ENCODE data around the gene OR52K2.
"Not testable (repeated sequence)": the region's sequence is repeated elsewhere in the genome, so short reads cannot be mapped to it uniquely, and the experiment has no call there.

The OR52K2 gene

DNA sequence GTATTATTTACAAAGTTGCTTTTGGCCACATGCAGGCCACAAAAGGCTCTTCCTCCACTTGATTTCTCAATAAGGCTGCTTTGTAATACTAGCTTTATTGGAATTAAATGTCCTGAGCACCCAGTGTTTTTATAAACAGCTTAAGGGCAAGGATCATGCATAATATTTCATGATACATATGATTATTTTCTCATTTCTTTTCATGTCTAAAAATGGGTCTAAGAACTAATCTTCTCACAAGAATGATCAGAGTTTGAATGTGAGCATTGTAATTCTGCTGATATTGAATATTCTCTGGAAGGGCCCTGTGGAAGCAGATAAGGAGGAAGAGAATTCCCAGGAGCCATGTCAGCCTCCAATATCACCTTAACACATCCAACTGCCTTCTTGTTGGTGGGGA, at the start of gene OR52K2:
OR52K2 (plus strand) TSS at position 301 of the 400 bp plus-strand sequence; CDS start at position 346, 45 bp downstream.
- no peak for DNase-seq

DNA sequence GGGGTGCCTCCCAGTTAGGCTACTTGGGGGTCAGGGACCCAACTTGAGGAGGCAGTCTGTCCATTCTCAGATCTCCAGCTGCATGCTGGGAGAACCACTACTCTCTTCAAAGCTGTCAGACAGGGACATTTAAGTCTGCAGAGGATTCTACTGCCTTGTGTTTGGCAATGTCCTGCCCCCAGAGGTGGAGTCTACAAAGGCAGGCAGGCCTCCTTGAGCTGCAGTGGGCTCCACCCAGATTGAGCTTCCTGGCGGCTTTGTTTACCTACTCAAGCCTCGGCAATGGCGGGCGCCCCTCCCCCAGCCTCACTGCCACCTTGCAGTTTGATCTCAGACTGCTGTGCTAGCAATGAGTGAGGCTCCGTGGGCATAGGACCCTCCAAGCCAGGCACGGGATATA, 42.9 kb upstream of the OR52K2 start:
- not testable (repeated sequence) for DNase-seq

DNA sequence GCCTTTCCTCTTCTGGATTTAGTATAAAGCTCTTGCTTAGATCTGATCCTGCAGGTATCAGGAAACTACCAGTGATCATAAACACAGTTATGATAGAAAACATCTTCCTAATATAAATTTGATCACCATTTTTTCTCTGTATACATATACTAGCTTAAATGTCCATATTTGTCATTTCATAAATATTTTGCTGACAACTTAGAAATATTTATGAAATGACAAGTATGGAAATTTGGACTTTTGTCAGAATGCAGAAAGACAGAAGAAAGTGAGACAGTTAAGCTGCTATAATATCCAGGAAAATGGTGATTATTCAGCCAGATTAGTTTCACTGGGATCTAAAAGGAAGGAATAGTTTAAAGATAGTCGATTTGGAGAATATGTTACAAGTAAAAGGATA, 32.8 kb upstream of the OR52K2 start:
- DNase-seq = no peak

DNA sequence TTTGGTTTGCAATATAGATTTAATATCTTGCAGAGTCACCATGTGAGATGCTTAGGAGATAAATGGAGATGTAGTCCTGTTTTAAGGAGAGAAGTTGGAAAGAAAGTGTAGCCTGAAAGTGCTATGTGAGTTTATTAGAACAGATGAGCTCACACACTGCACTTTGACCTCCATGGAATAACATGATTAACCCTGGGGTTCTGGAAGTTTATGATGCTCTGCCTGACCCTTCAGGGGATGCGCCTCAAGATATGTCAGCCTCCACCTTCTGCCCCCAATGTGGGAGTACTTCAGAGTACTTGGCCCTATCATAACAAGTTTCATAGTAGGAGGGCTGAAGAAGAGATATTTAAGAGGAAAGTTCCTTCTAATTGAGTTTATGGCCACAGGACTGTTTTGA, 32.3 kb upstream of the OR52K2 start:
- DNase-seq = no peak

DNA sequence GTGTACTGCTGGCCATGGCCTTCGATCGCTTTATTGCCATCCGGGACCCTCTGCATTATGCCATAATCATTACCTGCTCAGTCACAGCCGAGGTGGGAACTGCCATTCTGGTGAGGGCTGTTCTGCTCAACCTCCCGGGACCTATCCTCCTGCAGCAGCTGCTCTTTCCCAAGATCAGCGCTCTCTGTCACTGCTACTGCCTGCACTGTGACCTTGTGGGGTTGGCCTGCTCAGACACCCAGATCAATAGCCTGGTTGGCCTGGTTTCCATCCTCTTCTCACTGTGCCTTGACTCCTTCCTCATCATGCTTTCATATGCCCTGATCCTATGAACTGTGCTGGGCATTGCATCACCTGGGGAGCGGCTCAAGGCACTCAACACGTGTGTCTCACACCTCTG, 30.7 kb upstream of the OR52K2 start:
- no peak for DNase-seq

DNA sequence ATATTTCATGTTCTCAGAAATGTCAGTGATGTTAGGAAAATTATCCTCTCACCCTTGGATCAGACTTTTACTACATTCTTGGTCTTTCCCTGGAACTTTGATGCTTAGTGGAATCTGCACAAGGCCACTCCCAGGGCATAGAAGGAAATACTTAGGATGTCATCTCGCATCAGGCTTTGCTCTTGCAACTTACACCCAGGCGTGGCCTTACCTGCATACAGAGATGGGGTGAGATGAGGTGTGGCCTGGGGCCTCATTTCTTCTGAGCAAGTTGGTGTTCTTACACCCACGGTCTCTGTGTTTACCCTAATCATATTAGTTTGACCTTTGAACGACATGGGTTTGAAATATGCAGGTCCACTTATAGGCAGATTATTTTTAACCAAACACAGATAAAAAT, 19.0 kb upstream of the OR52K2 start:
- DNase-seq = no peak

DNA sequence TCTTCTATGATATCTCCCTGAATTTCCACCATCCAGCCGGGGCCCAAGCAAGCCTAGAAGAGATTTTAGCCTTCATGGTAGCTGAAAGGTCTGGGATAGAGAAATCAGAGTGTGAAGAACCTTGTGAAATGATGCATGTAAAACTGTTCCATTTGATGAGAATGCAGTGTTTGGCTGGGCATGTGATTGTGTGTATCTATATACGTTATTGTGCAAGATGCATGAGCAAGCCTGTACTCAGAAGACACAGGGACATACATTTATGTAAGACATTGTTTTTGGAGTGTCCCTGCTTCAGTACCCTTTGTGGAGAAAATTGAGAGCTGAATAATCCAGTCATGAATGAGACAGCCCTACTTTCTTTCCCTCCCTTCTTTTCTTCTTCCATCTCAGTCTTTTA, 15.2 kb upstream of the OR52K2 start:
- no peak for DNase-seq

DNA sequence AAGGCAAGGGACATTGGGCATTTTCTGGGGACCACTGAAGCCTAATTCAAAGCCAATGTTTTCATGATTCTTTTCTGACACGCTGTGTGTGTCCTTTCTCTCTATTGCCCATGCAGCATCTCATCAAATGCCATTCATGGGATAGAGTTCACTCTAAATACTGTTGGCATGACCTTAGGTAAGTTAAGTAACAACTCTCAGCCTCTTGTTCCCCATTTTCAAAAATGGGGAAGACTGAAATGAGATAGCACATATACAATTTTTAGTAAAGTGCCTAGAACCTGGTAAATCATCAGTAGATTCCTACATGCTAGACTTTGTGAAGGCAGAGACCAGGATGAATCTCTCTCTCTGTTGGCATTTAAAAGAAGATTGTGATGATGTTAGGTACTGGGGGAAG, 12.7 kb upstream of the OR52K2 start:
- no peak for DNase-seq

DNA sequence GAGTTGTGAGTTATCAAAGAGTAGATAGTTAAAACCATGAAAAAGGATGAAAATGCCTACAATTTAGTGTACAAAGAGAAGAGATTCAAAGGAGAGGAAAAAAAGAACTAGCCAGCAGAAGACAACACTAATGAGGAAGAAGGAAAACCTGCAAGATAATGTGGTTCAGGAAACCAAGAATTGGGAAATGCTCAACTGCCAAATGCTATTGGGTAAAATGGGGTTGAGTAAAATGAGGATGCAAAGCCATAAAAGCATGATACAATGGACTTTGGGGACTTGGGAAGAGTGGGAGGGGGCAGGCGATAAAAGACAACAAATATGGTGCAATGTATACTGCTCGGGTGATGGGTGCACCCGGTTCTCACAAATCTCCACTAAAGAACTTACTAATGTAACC, 7.6 kb upstream of the OR52K2 start:
- no peak for DNase-seq

DNA sequence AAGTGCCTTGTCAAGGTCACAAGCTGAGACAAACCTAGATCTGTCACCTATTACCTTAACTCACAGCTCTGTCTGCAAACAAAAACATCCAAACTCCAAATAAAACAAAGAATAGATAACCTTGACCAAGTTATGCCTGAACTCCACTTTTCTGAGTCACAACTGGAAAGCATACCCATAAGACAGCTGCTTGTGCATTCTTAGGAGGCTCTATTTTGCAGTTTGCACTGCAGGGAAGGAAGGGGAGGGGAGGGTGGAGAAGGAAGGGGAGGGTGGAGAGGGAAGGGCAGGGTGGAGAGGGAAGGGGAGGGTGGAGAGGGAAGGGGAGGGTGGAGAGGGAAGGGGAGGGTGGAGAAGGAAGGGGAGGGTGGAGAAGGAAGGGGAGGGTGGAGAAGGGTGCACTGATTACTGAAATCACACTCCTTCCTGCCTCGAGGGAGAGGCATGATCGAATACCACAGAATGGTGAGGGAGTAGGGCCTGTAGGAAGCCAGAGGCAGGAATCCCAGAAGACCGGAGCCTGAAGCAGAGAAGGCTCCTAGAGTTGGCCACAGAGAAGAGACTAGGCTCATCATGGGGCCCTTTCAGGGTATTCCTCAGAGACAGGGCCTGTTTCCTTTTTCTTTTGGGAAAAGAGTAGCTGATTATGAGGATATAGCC, 5.7 kb upstream of the OR52K2 start:
- no peak for DNase-seq

DNA sequence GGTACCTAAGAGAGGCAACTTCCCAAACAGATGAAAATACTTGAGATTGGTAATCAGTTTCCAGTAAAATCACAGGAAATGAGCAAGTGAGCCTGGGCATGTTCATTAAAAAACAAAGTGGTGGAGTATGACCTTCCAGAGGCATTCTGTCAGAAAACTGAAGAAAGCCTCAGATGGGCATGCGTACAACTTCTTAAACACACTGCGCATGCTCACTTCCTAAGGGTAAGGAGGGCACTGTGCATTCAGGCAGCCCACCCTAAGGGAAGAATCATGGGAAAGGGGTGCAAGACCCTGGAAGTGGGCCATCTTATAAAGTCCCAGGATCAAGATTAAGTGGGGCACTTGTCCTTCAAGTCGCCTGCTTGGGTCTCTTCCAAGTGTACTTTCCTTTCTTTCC, 4.0 kb downstream of the OR52K2 start:
- no peak for DNase-seq

DNA sequence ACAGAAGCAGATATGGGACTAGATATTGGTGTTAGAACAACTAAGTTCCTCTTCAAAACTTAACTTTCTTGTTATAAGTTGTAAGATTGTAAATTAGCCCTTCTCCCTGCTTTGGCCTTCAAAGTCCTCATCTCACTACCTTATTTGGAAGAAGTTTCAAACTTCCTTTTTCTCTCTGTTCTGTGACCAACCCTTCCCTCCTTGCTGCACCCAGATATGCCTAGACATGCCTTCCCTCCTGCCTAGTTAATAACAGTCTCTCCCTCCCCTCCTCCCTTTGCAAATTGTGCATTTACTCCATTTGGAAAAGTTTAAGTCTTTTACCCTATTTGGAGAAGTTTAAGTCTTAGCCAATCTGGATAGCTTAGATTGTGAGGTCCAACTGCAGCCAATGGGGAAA, 4.9 kb downstream of the OR52K2 start:
- no peak for DNase-seq

DNA sequence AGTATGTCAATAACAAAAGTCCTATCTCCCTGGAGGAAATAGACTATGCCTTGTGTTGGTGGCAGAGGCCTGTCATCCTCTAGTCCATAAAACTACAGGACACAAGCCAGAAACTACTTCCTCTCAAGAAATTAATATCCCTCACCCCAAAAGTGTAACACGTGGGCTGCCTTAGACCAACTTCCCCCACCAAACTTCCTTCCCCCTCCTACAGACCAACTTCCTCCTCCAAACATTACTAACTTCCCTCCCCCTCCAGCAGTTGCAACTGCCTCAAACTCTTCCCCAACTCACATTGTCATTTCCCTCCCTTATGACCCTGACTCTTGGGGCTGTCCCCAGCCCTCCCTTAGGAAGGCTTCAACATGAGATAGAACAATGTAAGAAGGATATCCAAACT, 6.3 kb downstream of the OR52K2 start:
- no peak for DNase-seq

DNA sequence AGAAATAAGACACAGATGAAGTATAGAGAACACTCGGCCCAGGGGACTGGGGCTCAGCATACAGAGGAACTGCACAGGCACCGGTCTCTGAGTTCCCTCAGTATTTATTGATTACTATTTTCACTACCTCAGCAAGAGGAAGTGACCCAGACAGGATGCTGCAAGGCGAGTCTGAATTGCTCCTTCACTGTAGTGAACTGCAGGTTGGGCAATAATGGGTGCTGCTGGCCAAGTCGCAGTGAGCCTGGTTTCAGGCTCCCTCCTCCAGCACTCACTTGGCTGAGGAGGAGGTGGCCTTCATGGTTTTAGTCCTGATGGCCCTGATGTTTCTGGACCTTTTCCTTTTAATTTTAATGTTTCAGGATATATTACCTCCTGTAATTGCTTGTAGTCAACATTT, 10.4 kb downstream of the OR52K2 start:
- no peak for DNase-seq

DNA sequence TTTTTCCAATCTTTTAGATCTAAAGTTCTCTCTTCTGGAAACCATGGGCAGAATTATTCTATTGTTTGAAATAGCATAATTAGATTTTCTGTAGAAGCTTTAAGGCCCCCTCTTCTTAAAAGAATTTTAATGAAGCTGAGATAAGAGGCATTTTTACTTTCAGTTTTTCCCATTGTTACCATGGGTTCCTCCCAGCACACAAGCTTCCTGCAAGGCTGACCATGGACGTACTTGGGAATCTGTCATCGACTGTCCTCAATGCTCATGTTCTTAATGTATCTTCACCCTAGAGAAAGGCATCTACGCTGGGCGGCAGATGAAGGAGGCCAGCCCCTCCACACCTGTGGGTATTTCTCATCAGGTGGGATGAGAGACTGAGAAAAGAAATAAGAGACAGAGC, 11.1 kb downstream of the OR52K2 start:
- no peak for DNase-seq

DNA sequence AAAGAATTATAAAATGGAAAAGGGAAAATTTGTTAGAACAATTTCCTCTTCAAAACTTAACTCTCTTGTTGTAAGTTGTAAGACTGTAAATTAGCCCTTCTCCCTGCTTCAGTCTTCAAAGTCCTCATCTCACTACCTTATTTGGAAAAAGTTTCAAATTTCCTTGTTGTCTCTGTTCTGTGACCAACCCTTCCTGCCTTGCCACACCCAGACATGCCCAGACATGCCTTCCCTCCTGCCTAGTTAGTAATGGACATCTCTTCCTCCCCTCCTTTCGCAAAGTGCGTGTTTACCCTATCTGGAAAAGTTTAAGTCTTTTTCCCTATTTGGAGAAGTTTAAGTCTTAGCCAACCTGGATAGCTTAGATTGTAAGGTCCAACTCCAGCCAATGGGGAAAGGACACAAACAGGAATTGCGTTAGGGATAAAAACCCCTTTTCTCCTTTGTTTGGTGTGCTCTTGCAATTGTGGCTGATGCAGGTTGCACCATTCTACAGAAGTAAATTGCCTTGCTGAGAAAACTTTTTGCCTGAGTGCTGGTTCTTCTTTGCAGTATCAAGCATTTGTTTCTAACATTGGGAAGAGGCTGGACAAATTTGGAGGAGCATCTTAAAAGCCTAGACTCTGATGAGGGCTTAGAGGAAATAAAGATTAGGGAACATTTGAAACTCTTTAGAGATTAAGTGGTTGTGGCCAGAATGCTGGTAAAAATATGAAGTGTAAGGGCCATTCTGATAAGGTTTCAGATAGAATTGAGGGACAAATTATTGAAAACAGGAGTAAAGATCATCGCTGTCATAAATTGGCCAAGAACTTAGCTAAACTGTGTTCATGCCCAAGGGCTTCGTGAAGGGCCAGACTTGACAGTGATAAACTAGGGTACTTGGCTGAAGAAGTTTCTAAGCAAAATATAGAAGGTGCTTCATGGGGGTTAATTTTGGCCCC, 15.4 kb downstream of the OR52K2 start:
- no peak for DNase-seq

DNA sequence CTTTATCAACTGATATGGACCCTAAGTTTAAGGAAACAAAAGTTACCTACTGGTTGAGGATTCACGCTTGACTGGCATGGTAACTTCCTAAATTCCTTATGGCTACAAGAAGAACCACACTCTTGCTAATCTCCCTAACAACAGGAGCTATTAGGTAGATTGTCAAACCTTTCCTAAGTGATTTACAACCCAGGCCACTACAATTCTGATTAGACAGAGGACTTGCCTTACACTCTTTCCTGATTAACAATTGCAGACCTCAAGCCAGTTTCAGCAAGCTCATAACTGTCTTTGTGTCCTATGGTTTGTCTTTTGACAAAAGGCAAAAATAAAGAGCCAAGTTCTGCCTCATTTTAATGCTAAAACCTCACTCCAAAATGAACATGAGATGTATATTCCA, 16.3 kb downstream of the OR52K2 start:
- DNase-seq = no peak

DNA sequence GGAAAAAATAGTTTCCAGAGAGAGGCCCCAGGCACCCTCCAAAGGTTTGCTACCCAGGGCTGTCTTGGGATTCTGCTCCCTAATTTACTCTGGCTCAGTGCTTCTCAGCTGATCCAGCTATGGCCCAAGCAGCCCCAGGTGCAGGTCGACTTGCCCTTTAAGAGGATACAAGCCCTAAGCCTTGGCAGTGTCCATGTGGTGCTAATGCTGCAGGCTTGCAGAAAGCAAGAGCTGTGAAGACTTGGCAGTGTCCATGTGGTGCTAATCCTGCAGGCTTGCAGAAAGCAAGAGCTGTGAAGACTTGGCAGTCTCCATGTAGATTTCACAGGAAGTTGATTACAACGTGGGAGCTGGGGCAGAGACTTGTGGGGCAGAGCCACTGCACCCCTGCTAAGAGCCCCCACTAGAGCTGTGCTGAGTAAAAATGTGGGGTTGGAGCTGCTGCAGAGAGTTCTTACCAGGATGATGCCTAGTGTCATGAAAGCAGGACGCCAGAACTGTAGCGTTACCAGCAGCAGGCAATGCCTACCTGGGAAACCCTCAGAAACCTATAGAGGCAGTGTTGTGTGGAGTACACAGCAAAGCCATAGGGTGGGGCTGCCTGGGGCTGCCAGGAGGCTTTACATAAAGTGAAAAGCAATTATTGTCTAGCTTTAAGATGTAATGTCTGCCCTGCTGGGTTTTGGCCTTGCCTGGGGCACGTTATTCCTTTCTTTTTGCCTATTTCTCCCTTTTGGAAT, 17.2 kb downstream of the OR52K2 start:
- DNase-seq = no peak

DNA sequence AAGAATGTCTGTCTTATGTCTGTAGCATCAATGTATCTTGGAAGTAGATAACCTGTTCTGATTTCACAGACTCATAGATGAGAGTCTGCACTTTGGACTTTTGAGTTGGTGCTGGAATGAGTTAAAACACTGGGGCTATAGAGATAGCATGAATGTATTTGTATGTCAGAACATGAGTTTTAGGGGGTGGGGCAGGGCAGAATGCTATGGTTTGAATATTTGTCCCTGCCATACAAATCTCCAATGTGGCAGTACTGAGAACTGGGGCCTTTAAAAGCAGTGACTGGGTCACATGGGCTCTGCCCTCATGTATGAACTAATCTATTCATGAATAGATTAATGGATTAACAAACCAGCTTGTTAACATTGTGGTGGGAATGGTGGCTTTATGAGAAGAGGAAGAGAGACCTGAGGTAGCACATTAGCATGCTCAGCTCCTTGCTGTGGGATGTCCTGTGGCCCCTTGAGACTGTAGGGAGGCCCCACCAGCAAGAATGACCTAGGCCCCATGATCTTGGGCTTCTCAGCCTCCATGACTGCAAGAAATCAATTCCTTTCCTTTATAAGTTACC, 17.9 kb downstream of the OR52K2 start:
- no peak for DNase-seq

DNA sequence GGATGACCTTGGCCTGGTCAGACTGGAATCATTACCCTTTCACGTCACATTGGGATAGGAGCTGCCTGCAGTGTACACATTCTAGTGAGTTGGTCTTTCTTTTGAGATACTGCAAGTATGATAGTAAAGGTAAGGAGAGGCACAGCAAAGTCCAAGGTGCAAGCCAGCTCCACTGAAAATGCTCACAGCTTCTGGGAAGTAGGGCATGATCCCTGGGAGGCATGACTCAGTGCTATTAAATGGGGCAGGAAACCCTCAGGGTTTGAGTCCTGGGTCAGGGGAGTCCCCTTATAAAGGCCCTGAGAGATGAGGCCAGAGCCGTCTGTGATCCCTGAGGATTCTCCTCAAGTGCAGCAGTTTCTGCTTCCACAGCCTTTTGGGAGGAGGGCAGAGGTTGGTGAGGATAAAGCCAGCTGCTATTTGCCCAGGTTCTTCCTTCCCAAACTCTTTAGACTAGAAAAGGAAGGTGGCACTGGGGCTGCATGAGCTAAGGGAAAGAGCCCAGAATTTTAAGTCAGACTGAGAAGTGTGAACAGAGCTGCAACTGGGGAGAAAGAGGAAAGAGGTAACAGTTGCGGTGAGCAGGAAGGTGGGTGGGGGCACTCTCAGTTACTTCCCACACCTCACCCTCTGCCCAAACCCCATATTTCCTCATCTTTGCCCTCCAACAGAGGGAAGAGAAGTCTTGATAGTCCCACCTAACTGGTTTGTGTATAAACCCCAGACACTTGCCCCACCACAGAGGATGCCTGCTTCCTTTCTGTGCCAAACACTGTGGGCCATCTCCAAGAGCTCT, 18.9 kb downstream of the OR52K2 start:
- no peak for DNase-seq

DNA sequence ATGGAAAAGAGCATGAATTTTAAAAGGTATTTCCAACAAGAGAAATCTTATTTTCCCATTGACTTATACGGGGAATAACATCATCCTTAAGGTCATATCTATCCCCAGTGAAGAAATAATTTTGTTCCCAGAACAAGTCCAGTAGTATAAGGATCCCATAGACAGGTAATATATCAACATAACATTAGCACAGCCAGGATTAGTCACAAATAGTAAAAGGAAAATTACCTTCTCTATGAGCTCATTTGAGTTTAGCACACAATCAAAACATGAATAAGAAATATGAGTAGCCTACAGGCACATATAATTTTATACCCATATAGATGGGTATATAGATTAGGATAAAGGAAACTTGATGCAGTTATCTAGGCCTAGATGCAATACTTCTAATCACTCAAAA, 30.5 kb downstream of the OR52K2 start:
- DNase-seq = no peak

DNA sequence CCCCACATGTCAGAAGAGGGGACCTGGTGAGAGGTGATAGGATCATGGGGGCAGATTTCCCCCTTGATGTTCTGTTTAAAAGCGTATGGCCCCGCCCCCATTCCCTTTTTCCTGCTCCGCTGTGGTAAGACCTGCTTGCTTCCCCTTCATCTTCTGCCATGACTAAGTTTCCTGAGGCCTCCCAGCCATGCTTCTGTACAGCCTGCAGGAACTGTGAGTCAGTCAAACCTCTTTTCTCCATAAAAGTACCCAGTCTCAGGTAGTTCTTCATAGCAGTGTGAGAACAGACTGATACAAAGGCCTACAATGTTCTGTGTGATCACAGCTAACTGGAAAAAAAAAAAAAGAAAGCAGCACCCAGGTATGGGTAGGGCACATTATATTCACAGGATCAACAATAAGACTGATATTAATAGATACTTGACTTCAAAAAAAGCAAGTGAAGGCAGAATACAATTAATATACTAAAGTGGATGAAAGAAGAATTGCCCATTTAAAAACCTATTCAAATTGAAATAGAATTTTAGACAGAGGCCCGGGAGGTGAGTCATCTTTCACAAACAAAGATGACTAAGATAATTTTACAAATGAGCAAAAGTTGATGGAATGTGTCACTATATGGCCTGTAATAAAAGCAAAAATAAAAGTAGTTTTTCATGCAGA, 31.6 kb downstream of the OR52K2 start:
- DNase-seq = no peak

All from activated CD8-positive, alpha-beta memory T cell treated with anti-CD3 and anti-CD28 coated beads, Interleukin-2, amount 50 U/mL, for 4 hours (primary cell).